AG08395 (cell line): ENCODE measurements around the gene PSMC2.

ENCODE experiments used
- DNase-seq: peaks from one replicate; pipeline ENCODE4 v3.0.0; 2012; ENCODE audit warnings: mixed read lengths, low spot score

The PSMC2 gene

DNA sequence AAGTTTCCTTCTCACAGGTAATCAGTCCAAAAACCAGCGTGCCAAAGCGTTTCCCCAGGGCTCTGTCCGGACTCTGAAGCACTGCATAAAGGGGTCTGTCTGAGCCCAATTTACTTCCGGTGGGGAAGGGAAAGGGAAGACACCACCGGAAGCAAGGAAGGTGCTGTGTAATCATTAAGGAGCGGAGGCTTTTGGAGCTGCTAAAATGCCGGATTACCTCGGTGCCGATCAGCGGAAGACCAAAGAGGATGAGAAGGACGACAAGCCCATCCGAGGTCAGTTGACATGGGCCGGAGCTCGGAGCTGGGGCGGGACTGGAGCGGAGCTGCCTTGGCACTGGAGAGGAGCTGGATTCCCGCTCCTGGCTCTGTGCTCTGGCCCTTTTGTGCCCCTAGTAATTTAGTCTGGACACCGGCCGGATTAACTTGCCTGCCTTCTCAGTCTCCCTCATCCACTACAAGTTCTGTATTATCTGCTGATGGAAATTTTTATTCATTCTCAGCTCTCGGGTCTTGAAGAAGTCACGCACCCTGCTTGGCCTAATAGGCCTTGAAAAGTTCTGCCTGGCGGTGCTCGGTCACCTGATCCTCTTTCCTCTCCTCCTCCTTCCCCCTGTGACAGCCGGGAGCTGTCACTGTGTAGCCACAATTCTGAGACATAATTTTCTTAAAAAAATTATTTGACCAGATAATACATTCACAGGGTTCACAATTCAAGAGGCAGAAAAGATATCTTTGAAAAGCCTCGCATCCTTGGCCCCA is at the start of gene PSMC2:
TSS of gene PSMC2 (plus strand) at position 137 of the 761 bp plus-strand sequence. CDS start at position 206, 69 bp downstream.
- peak; percentile 89 for DNase-seq

DNA sequence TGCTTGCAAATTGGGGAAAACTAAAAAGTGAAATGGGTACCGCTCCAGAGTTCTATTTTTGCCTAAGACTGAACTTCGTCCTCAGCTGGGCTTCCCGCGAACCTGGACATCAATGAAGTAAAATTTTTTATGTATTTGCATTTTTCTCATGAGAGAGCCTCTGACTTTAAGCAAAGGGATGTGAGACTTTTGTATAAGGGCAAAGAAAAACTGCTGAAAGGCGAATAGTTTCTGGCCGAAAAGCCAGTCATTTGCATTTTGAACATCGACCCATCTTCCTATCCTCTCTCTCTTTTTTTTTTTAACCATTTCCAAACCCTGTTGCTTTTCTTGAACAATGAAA is 49.6 kb upstream of the PSMC2 start:
- no peak for DNase-seq

DNA sequence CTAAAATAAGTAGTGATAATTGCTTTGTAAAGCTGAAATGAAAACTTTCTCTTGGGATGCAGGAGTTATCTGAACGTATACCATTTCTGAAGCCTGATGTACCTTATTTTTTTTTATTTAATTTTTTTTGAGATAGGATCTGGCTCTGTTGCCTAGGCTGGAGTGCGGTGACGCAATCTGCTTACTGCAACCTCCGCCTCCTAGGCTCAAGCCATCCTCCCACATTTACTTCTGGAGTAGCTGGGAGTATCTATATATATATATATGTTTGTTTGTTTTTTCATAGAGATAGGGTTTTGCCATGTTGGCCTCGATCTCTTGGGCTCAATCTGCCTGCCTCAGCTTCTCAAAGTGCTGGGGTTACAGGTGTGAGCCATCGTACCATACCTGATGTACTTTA is 47.8 kb upstream of the PSMC2 start:
- no peak for DNase-seq

DNA sequence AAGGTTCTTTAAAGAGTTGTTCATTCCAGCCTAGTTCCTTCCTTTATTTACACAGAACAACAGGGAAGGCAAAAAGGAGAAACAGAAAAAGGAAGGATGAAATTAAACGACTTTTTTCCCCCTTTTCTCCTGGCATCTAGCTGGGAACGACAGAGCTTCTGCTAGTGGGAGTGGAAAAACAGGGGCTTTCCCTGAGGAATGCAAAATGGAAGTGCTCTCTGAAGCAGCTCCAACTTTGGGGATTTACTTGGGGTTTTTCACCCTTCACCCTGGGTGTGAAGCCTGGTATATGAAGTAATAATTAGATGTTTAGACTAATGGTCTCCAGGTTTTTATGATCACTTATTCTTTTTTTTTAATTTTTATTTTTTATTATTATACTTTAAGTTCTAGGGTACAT is 46.0 kb upstream of the PSMC2 start:
- DNase-seq = no peak

DNA sequence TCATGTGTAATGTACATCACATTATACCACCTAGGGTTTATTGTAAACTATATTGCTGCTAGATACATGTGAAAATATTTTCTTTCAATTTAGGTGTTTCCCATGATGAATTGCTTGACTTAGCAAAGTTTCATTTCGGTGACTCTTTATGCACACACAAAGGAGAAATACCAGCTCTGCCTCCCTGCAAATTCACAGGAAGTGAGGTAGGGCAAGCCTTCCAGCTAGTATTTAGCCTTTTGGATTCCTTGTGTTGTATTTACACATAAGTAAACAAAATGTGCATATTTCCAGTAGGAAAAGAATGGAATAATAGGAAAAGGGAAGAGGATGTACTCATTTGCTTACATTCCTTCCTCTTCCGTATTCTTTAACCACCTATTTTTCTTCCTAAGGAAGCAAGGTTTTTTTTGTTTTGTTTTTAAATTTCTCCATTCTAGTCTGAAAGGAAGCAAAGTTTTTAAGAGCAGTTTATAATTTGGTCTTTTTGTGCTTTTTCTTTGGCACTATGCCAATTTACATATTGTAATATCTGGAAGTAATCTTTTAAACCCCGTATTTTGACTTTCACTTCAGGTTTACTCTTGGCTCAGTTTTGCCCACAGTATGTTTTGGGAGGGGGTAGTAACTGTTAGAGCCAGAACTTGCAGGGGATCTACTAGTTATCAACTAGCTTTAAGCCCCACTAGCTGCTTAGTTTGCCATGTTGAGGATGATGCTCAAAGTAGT is 39.8 kb upstream of the PSMC2 start:
- no peak for DNase-seq

DNA sequence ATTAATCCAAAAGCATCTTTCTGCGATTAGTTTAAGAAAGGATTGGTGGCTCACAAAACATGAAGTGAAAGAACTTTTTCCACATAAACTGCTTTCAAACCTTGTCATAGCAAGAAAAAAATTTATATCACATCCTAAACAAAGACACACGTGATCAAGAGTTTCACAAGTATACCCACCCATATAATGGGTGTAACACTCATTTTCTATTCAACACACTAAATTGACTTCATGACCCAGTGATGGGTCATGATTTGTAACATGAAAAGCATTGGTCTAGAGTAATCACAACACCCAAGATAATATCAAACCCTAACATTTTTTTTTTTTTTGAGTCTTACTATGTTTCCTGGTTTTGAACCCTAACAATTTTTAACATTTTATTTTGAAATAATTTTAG is 32.6 kb upstream of the PSMC2 start:
- no peak for DNase-seq

DNA sequence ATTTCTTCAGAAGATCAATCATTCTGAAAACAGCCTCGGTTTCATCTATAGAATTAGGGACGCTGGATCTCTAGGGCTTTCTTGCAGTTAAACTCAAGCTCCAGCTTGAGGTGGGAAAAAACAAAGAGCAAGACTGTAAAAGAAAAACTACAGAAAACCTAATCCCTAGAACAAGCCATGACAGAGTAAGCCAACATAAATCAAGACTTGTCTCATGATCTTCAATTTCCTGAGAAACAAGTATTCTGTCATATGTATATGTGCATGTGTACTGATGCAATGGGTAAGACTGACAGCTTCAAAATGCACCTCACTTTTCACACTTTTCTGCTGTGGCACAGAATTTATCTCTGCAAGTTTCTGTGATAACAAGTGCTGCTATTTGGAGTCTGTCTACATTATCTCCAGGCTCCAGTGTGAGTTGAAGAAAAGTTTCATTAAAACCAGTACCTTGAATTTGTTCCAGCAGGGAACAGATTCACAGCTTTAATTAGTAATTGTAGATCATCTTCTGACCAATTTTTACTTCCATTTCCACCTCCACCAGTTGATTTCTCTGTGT is 31.0 kb upstream of the PSMC2 start:
- DNase-seq = no peak

DNA sequence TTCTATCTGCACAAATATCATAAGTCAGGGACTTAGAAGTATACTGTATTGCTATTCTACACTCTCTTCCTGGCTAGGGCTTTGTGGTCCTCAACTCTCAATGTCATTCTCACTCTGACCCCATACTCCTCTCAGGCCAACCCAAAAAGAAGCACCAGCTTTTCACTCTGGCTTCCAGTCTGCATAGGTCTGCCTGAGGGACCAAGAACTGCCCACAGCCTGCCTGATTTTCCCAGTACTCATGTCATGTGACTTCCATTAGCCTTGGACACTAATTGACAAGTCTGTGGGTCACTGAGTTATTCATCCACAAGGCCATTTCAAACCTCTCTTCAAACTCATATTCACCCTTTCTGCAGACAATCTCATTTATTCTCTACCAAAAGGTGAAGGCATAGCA is 30.4 kb upstream of the PSMC2 start:
- no peak for DNase-seq

DNA sequence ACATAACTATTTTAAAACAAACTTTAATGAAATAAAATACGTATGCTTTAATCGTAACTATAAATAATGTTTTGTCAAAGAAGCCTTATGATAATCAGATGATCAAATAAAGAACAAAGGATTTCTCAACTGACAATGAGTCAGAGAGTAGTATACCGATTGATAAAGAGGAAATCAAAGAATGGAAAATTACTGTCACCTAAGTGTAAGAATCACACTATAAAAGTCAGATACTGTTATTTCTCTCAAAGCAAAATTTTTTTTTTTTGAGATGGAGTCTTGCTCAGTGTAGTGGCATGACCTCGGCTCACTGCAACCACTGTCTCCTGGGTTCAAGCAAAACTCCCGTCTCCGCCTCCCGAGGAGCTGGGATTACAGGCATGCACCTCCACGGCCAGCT is 21.7 kb upstream of the PSMC2 start:
- DNase-seq = no peak

DNA sequence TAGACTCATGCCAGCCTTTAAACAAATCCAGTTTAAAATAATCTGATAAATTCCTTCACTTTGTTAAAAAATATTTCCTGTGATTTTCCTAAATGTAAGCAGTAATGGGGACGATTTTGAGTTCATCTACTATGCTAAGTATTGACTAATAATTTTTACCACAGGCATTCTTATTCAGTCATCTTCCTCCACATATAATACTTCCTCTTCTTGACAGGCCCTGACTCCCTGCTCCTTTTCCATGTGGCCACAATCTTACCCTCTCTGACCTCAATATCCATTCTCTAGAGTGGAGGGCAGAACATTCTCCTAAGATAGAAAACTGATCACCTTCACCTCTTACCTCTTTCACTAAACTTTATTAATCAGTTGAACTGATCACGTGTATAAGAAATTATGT is 10.7 kb upstream of the PSMC2 start:
- DNase-seq = no peak

DNA sequence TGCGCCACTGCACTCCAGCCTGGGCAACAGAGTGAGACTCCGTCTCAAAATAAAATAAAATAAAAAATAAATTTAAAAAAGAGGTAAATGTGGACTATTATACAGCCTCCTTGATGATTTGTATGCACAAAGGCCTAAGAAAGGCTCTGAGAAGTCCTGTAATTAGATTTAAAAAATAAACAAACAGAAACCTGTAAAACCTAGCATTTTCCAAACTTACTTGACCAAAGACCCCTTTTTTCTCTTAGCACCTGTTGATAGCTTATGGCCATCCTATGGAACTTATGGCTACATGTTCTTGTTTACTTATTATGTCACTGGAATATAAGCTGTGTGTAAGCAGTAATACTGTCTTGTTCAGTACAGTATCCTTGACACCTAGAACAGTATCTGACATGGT is 8.6 kb upstream of the PSMC2 start:
- DNase-seq = no peak

DNA sequence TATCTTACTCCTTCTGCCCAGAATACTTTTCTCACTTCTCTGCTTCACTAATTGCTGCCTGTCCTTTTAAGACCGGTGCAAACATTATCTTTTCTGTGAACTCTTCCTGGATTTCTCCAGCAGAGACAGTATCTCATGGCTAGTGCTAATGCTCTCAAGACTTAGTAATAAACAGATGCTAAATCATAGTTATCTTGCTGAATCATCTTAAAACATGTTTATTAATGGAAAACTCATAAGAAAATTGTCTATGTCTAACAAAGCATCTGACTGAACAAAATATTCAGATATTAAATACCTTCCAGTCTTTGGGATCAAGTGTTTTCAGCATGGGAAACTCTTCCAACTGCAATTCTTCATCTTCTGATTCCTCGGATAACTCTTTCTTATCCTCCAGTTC is 6.0 kb upstream of the PSMC2 start:
- no peak for DNase-seq

DNA sequence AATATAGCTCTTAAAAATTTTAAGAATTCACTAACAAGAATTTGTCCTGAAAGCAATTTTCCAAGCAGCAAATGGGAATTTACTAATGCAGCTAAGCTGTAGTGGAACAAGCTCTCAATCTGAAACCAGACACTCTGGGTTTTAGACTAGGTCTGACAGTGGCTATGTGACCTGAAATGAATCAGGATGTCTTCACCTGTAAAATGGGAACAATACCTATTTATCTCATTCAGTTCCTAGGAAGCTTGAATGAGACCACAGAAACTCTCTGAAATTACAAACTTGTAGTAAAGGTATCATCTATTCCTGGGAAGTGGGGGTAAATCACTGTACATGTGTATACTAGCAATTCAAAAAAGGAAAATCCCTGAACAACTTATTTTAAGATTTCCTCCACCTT is 4.1 kb upstream of the PSMC2 start:
- DNase-seq = no peak

DNA sequence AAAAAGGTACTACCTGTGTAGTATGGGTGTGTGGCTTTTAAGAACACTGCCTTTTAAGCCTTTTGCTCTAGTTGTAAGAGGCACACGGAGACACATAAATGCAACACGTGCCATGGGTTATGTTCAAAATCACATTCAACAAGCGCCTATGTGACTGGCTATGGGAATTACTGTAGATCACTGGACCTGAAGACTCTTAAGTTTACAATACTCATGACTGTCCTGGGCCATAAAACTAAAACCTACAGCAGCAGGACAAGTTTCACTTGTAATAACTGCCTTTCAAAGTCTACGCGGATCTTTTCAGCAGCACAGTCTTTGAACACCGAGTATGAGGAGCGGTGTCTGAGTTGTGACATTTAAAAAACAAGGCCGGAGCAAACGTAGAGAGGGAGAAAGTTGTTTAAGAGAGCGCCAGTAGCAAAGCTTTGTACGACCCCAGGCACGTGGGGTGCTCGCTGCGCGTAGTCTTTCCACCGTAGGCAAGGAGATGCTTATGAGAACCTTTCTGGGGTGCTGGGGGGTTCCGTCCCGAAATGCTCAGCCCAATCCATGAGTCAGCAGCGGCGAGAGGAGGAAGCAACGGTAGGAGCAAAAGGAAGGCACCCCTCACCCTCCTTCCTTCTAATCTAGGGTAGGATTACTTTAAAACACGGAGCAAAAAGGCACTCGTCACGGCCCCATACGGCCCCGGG is 3.5 kb upstream of the PSMC2 start:
- peak; percentile 24 for DNase-seq

DNA sequence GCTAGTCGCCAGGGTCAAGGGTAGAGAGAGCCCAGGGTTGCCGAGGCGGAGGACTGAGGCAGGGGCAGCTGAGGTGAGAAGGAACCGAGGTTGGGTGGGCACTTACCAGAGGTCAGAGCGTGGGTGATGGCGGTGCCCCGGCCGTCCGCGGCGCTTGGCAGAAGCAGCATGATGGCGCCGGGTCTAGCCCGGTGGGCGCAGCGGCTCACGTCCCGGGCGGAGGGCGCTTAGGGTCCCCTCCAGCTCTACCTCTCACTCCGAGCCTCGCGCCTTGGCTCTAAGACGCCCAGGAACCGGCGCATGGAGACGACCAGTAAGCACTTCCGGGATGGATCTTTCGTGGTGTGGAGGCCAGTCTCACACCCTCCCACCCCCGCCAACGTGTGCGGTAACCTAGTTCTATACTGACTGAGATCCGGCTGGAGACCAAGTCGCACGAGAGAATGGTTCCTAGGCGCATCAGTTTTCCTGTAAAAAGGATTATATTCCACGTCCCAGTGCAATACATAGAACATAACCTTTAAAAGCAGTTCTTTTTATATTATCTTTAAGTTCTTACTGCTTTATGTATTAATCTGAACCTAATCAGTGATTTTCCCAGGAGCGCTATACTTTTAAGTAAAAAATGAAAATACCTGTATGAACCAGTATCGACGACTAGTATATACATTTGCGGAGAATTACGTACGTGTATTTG is 2.8 kb upstream of the PSMC2 start, which contains the start of gene DNAJC2:
TSS of gene DNAJC2 (minus strand) at position 315 of the 697 bp plus-strand sequence. CDS start at position 170, 145 bp downstream.
- DNase-seq = peak; percentile 94

DNA sequence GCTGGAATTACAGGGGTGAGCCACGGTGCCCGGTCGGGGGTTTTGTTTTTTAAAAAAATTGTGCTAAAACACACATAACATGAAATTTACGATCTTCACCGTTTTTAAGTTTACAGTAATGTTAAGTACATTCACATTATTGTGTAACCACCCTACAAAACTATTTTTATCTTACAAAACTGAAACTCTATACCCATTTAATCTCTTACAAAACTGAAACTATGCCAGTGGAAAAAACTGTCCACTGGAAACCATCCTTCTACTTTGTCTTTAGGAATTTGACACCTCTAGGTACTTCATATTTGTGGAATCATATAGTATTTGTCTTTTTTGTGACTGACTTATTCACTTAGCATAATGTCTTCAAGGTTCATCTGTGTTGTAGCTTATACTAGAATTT is 1.0 kb upstream of the PSMC2 start:
- no peak for DNase-seq

DNA sequence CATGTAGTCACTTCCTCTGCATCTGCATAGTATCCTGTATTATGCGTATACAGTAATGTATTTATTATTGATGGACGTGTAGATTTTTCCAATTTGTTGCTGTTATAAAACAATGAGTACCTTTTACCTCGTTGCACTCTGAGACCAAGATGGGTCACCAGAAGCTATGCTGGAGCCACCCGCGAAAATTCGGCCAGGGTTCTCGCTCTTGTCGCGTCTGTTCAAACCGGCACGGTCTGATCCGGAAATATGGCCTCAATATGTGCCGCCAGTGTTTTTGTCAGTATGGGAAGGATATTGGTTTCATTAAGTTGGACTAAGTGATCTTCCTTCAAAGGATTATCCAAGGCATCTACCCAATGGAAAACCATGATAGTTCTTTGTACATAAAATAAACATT is 1.0 kb downstream of the PSMC2 start:
- no peak for DNase-seq

DNA sequence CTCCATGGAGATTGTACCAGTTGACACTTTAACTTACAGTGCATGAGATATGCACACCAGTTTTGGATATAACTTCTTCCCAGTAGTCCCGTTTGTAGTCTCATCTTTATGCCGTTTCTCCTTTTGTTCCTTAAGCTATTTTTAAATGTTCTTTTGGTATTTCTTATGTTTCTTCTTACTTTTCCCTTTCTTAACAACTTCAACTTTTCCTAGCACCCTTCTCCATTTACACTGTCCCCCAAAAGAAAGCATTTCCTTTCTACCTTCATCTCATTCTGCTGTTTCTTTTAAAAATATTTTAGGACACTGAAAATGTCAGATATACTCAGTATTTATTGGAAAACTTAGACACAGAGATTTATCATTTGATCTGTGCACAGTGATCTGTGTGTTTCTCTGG is 1.5 kb downstream of the PSMC2 start:
- DNase-seq = no peak

DNA sequence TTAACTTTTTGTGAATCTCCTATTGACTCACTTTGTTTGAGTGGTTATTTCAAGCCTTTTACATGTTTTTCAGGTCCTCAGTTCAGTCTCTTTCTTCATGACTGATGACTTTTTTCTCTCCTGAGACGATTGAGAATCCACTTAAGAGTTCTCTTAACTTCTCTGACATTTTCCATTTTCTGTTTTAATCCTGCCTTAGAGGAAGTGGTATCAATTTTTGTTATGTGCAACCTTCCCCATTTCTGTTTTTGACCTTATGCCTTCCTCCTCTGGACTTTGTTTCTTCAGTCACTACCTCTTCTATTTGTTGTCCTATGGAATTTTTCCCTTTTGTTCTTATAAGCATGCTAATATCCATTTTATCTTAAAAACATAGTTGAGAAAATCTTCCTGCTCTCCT is 2.4 kb downstream of the PSMC2 start:
- no peak for DNase-seq

DNA sequence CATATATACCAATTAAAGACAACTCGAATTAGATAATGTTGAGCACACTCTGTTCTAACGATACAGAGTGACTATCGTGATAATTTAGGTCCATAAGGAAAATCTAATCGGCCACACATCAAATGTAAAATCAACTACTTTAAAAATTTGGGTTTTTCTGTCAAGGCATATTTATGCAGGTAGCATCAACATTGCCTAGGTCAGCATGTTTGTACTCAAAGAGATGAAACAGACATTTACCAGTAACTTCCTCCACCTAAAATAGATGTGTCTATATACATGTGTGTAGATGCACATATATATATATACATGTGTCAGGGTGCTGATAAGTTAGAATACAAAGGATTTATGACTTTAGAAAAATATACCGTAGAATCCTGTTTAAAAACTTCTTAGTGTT is 22.0 kb downstream of the PSMC2 start:
- no peak for DNase-seq

DNA sequence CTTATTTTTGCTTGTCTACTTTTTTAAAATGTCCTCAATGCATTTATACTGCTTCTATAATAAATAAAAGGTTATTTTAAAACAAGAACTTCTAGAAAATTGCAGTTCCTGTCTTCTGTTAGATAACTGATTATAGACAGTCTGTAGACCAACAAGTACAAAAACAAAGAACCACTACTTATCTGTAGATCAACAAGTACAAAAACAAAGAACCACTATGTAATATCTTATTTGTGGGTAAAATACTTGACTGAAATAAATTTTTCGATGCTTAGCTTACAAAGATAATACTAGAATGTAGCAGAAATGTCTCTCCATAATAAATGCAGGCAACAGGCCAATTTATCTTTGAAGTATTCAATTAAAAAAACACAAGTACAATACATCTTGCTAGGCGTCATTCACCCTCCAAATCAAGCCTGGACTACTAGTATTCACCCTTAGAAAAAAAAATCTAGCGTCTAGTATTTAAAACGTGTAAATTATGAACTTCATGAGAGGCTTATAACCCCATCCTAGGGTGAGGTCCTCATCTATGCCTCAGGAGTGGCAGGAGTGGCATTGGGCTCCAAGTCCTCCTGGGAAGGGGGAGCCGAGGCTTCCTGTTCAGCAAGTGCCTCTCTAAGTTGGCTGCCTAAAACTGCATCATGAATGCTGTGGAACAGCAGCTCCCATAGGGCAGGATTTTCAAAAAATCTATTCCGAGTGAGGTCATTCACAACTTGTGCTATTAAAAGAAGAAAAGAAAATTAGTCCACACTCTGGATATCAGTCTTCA is 26.6 kb downstream of the PSMC2 start:
- DNase-seq = no peak
